Suprapubic skin (tissue), 4 donors: Measurements from ENCODE around the gene NRP1.

Experiments used
- CTCF ChIP-seq, 2 donors: fragments of 200-600 bp in 1 of 2; fragments of 450-650 bp in 1 of 2; sonication (generic) in 1 of 2; IDR thresholded peaks; one replicate each; pipeline ENCODE4 v1.5.1; 2016 to 2019; ENCODE audit warnings: antibody characterized with exemption in 2 of 2, mild to moderate bottlenecking in 1 of 2, moderate library complexity in 1 of 2
- POLR2A ChIP-seq, 2 donors: fragments of 450-650 bp; IDR thresholded peaks; one replicate each; pipeline ENCODE4 v1.6.1; 2017; ENCODE audit warnings: antibody characterized with exemption in 2 of 2, mild to moderate bottlenecking in 2 of 2, moderate library complexity in 2 of 2
- POLR2AphosphoS5 ChIP-seq, 3 donors: sonication (generic); formaldehyde crosslinking; IDR thresholded peaks; one replicate each; pipeline ENCODE4 v1.6.1; 2017; ENCODE audit warnings: antibody characterized with exemption in 3 of 3

- TF ChIP-seq POLR2AphosphoS5 (IDR thresholded peaks at IDR 0.05) (no peak), CTCF (IDR thresholded peaks at IDR 0.05) (no peak), POLR2A (IDR thresholded peaks at IDR 0.05) (no peak)
These were observed 170.3 kb downstream of the NRP1 start for GRCh38 chr10:33164060-33164709.
